Inferior parietal cortex (tissue), 1 donor: ENCODE results near the gene CADM2.
"Not testable (repeated sequence)": the region's sequence is repeated elsewhere in the genome, so short reads cannot be mapped to it uniquely, and the experiment has no call there.

ENCODE experiments used
- DNase-seq: peaks from one replicate; pipeline ENCODE4 v3.0.0-alpha.2; 2016; ENCODE audit errors: extremely low spot score

Gene CADM2

GRCh38 chr3:85670634-85671205, 711.9 kb downstream of the CADM2 start:
- no peak for DNase-seq

- no peak for DNase-seq
Measured at GRCh38 chr3:85672761-85673160, 714.0 kb downstream of the CADM2 start.

- DNase-seq = no peak
Measured at GRCh38 chr3:85678713-85679112, 719.9 kb downstream of the CADM2 start.

GRCh38 chr3:85681906-85682305, 723.1 kb downstream of the CADM2 start:
- DNase-seq = no peak

GRCh38 chr3:85691196-85691595, 732.4 kb downstream of the CADM2 start:
- no peak for DNase-seq

- DNase-seq = no peak
Measured at GRCh38 chr3:85697156-85697555, 738.4 kb downstream of the CADM2 start.

- DNase-seq = no peak
Measured at GRCh38 chr3:85706130-85706529, 747.3 kb downstream of the CADM2 start.

- not testable (repeated sequence) for DNase-seq
Measured at GRCh38 chr3:85708325-85708724, 749.5 kb downstream of the CADM2 start.

GRCh38 chr3:85709346-85709892, 750.6 kb downstream of the CADM2 start:
- DNase-seq = no peak

GRCh38 chr3:85710490-85710889, 751.7 kb downstream of the CADM2 start:
- no peak for DNase-seq

GRCh38 chr3:85721409-85722145, 762.8 kb downstream of the CADM2 start:
- no peak for DNase-seq

GRCh38 chr3:85725809-85726208, 767.0 kb downstream of the CADM2 start:
- DNase-seq = no peak

- DNase-seq = no peak
Measured at GRCh38 chr3:85726241-85726640, 767.5 kb downstream of the CADM2 start.

- no peak for DNase-seq
Measured at GRCh38 chr3:85737846-85738245, 779.1 kb downstream of the CADM2 start.

GRCh38 chr3:85740561-85740960, 781.8 kb downstream of the CADM2 start:
- no peak for DNase-seq

- no peak for DNase-seq
Measured at GRCh38 chr3:85758442-85758841, 799.7 kb downstream of the CADM2 start.

GRCh38 chr3:85760342-85760741, 801.6 kb downstream of the CADM2 start:
- DNase-seq = no peak

- no peak for DNase-seq
Measured at GRCh38 chr3:85780806-85781205, 822.0 kb downstream of the CADM2 start.

- no peak for DNase-seq
Measured at GRCh38 chr3:85781806-85782205, 823.0 kb downstream of the CADM2 start.

GRCh38 chr3:85783291-85783690, 824.5 kb downstream of the CADM2 start:
- no peak for DNase-seq

- no peak for DNase-seq
Measured at GRCh38 chr3:85785766-85786165, 827.0 kb downstream of the CADM2 start.

GRCh38 chr3:85790445-85791030, 831.7 kb downstream of the CADM2 start:
- DNase-seq = no peak

GRCh38 chr3:85796140-85796539, 837.4 kb downstream of the CADM2 start:
- DNase-seq = no peak
